ENCODE measurements around the gene ANKRD13B.
A peak's percentile ranks its signal among the peaks of the same experiment; 100 is the strongest.

ANKRD13B gene

GRCh38 chr17:29594519-29595090, 1.7 kb downstream of the ANKRD13B start:
- Histone ChIP-seq H3K4me3 (ENCODE audit: low read length) (peak overlapping the region; percentile 80; the same call in 1 of the 2 replicates), H3K9ac (ENCODE audit: low read depth, low read length) (no peak overlapping the region; the same call in 1 of the 2 replicates), H3K27me3 (ENCODE audit: insufficient read depth, low read length) (peaks cover 16% of the 10 kb centered on the region), H3K4me1 (ENCODE audit: insufficient read depth, low read length) (peaks cover 31% of the 10 kb centered on the region), H3K9me3 (ENCODE audit: insufficient read depth, low read depth, low read length) (no peaks in the 10 kb centered on the region), H3K27ac (ENCODE audit: low read length) (no peak overlapping the region), H3K36me3 (ENCODE audit: insufficient read depth, low read depth, low read length) (no peaks in the 10 kb centered on the region)

GRCh38 chr17:29595107-29595942, 2.4 kb downstream of the ANKRD13B start:
- Histone ChIP-seq H3K36me3 (ENCODE audit: insufficient read depth, low read depth, low read length) (no peaks in the 10 kb centered on the region), H3K27ac (ENCODE audit: low read length) (no peak overlapping the region), H3K27me3 (ENCODE audit: insufficient read depth, low read length) (peaks cover 10% of the 10 kb centered on the region), H3K4me3 (ENCODE audit: low read length) (no peak overlapping the region), H3K4me1 (ENCODE audit: insufficient read depth, low read length) (peaks cover 25% of the 10 kb centered on the region), H3K9ac (ENCODE audit: low read depth, low read length) (no peak overlapping the region), H3K9me3 (ENCODE audit: insufficient read depth, low read depth, low read length) (no peaks in the 10 kb centered on the region)

DNA sequence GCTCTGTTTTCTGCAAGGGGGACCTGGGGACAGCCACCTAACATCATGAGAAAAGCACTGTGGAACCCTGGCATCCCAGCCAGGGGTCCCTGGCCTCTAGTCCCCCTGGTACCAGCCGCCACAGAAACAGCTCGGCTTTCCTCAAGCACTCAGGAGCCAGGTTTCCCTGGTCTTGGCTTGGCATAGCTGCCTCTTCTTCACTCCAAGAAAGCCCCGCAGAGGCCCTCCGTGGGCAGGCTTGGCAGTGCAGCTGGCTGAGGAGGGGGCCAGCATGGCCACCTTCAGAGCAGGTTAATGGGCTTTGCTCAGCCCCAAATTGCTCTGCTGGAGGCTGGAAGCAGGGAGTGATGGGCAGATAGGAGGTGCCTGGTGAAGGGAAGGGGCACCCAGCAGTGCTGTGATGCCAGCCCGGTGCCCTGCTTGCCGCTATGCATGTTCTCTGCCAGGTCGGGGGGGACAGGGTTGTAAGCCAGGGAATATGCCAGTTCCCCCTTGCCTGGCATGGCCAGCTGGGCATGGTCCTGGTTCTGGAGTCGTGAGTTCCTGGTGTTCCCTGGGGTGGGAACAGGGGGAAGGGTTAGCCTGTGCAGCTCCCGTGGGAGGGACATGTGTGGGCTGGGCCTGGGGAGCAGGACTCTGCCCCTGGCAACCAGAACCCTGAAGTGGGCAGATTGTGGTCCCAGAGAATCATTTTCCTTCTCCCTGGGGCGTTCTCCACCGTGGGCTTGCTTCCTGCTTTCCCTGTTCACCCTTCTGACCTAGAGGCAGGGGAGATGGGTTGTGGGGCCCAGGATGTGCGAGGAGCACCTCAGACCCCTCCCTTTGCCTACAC, 3.2 kb downstream of the ANKRD13B start:
- H3K4me1 ChIP-seq (ENCODE audit: insufficient read depth, low read length): peaks cover 24% of the 10 kb centered on the region
- no peaks in the 10 kb centered on the region for H3K9me3 ChIP-seq (ENCODE audit: insufficient read depth, low read depth, low read length)
- no peak overlapping the region for H3K4me3 ChIP-seq (ENCODE audit: low read length)
- no peak overlapping the region for H3K9ac ChIP-seq (ENCODE audit: low read depth, low read length)
- H3K36me3 ChIP-seq (ENCODE audit: insufficient read depth, low read depth, low read length): no peaks in the 10 kb centered on the region
- peaks cover 5% of the 10 kb centered on the region for H3K27me3 ChIP-seq (ENCODE audit: insufficient read depth, low read length)
- H3K27ac ChIP-seq (ENCODE audit: low read length): no peak overlapping the region

GRCh38 chr17:29596811-29597210, 3.9 kb downstream of the ANKRD13B start:
- Histone ChIP-seq H3K27ac (ENCODE audit: low read length) (no peak overlapping the region), H3K4me3 (ENCODE audit: low read length) (0 out of 2 replicates have a peak overlapping the region, but pooled peaks have one; percentile 23), H3K36me3 (ENCODE audit: insufficient read depth, low read depth, low read length) (no peaks in the 10 kb centered on the region), H3K4me1 (ENCODE audit: insufficient read depth, low read length) (peaks cover 24% of the 10 kb centered on the region), H3K9ac (ENCODE audit: low read depth, low read length) (0 out of 2 replicates have a peak overlapping the region, but pooled peaks have one; percentile 29), H3K9me3 (ENCODE audit: insufficient read depth, low read depth, low read length) (no peaks in the 10 kb centered on the region), H3K27me3 (ENCODE audit: insufficient read depth, low read length) (peaks cover 5% of the 10 kb centered on the region)

GRCh38 chr17:29597361-29598172, 4.6 kb downstream of the ANKRD13B start:
- H3K9ac ChIP-seq (ENCODE audit: low read depth, low read length): peak overlapping the region; percentile 29; the same call in 1 of the 2 replicates
- peaks cover 16% of the 10 kb centered on the region for H3K4me1 ChIP-seq (ENCODE audit: insufficient read depth, low read length)
- peaks cover 5% of the 10 kb centered on the region for H3K27me3 ChIP-seq (ENCODE audit: insufficient read depth, low read length)
- no peaks in the 10 kb centered on the region for H3K9me3 ChIP-seq (ENCODE audit: insufficient read depth, low read depth, low read length)
- H3K4me3 ChIP-seq (ENCODE audit: low read length): peak overlapping the region; percentile 33; the same call in 1 of the 2 replicates
- H3K27ac ChIP-seq (ENCODE audit: low read length): no peak overlapping the region
- no peaks in the 10 kb centered on the region for H3K36me3 ChIP-seq (ENCODE audit: insufficient read depth, low read depth, low read length)

GRCh38 chr17:29603109-29603674, 10.3 kb downstream of the ANKRD13B start:
- H3K4me3 ChIP-seq (ENCODE audit: low read length): no peak overlapping the region

GRCh38 chr17:29607557-29608195, 14.7 kb downstream of the ANKRD13B start:
- H3K4me1 ChIP-seq (ENCODE audit: insufficient read depth, low read length): no peaks in the 10 kb centered on the region
- H3K27me3 ChIP-seq (ENCODE audit: insufficient read depth, low read length): peaks cover 8% of the 10 kb centered on the region
- H3K27ac ChIP-seq (ENCODE audit: low read length): no peak overlapping the region
- no peak overlapping the region for H3K9ac ChIP-seq (ENCODE audit: low read depth, low read length)
- no peaks in the 10 kb centered on the region for H3K9me3 ChIP-seq (ENCODE audit: insufficient read depth, low read depth, low read length)
- H3K36me3 ChIP-seq (ENCODE audit: insufficient read depth, low read depth, low read length): no peaks in the 10 kb centered on the region
- H3K4me3 ChIP-seq (ENCODE audit: low read length): no peak overlapping the region

More at GRCh38 chr17:29603109-29603674, 10.3 kb downstream of the ANKRD13B start:
- Histone ChIP-seq H3K9me3 (ENCODE audit: insufficient read depth, low read depth, low read length) (no peaks in the 10 kb centered on the region), H3K9ac (ENCODE audit: low read depth, low read length) (no peak overlapping the region), H3K27ac (ENCODE audit: low read length) (no peak overlapping the region), H3K36me3 (ENCODE audit: insufficient read depth, low read depth, low read length) (no peaks in the 10 kb centered on the region), H3K27me3 (ENCODE audit: insufficient read depth, low read length) (no peaks in the 10 kb centered on the region), H3K4me1 (ENCODE audit: insufficient read depth, low read length) (no peaks in the 10 kb centered on the region)

DNA sequence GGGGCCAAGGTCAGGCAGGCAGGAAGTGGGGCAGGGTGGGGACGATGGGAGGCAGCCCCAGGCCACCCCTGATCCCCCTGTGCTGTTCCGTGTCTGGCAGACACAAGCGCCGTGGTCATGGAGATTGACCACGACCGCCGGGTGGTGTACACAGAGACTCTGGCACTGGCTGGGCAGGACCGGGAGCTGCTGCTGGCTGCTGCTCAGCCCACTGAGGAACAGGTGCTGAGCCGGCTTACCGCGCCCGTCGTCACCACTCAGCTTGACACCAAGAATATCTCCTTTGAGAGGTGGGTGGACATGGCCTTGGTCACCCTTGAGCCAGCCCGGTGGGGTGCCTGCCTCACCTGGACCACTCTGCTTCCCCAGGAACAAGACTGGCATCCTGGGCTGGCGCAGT, 16.1 kb downstream of the ANKRD13B start:
- peaks cover 18% of the 10 kb centered on the region for H3K27me3 ChIP-seq (ENCODE audit: insufficient read depth, low read length)
- no peak overlapping the region for H3K4me3 ChIP-seq (ENCODE audit: low read length)
- peaks cover 3% of the 10 kb centered on the region; the same call in 1 of the 2 replicates for H3K4me1 ChIP-seq (ENCODE audit: insufficient read depth, low read length)
- H3K27ac ChIP-seq (ENCODE audit: low read length): no peak overlapping the region
- no peaks in the 10 kb centered on the region for H3K9me3 ChIP-seq (ENCODE audit: insufficient read depth, low read depth, low read length)
- H3K36me3 ChIP-seq (ENCODE audit: insufficient read depth, low read depth, low read length): no peaks in the 10 kb centered on the region
- H3K9ac ChIP-seq (ENCODE audit: low read depth, low read length): no peak overlapping the region

GRCh38 chr17:29610395-29610794, 17.5 kb downstream of the ANKRD13B start:
- Histone ChIP-seq H3K36me3 (ENCODE audit: insufficient read depth, low read depth, low read length) (no peaks in the 10 kb centered on the region), H3K9ac (ENCODE audit: low read depth, low read length) (no peak overlapping the region), H3K4me1 (ENCODE audit: insufficient read depth, low read length) (peaks cover 8% of the 10 kb centered on the region; the same call in 1 of the 2 replicates), H3K9me3 (ENCODE audit: insufficient read depth, low read depth, low read length) (no peaks in the 10 kb centered on the region), H3K27ac (ENCODE audit: low read length) (no peak overlapping the region), H3K27me3 (ENCODE audit: insufficient read depth, low read length) (peaks cover 32% of the 10 kb centered on the region), H3K4me3 (ENCODE audit: low read length) (no peak overlapping the region)

DNA sequence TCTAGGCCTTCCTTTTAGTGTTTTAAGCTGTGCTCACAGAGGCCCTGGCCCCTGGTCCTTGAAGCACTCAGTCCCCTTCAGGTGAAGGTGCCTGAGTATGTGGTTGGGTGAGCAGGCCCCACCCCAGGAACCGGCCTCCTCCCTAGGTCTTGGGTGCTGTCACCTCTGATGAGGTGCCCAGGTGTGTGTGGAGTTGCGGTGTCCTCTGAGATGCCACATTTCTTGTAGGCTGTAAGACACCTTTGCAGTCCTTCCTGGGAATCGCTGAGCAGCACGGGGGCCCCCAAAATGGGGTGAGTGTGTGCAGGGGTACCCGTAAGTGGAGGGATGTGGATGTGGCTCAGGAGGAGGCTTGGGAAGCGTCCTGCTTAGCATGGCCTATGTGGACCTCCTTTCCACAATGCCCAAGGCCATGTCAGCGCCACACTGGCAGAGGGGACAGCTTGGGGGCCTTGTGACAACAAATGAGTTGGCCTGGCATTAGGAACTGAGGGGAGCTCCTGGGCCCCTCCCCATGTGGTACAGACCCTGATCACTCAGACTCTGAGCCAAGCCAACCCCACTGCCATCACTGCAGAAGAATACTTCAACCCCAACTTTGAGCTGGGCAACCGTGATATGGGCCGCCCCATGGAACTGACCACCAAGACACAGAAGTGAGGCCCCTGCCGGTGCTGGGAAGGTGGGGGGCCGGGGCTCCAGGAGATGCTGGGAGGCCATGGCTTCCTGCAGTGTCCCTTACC, 18.6 kb downstream of the ANKRD13B start:
- peaks cover 43% of the 10 kb centered on the region for H3K27me3 ChIP-seq (ENCODE audit: insufficient read depth, low read length)
- H3K9me3 ChIP-seq (ENCODE audit: insufficient read depth, low read depth, low read length): no peaks in the 10 kb centered on the region
- no peak overlapping the region for H3K27ac ChIP-seq (ENCODE audit: low read length)
- H3K4me3 ChIP-seq (ENCODE audit: low read length): no peak overlapping the region
- H3K9ac ChIP-seq (ENCODE audit: low read depth, low read length): no peak overlapping the region
- no peaks in the 10 kb centered on the region for H3K36me3 ChIP-seq (ENCODE audit: insufficient read depth, low read depth, low read length)
- H3K4me1 ChIP-seq (ENCODE audit: insufficient read depth, low read length): peaks cover 12% of the 10 kb centered on the region; the same call in 1 of the 2 replicates

All from iPS-20b (cell line).